D721Med (cell line): ENCODE measurements around the gene IL12RB2.
"Not testable (repeated sequence)": the region's sequence is repeated elsewhere in the genome, so short reads cannot be mapped to it uniquely, and the experiment has no call there.

ENCODE experiments used
- DNase-seq: peaks from one replicate; pipeline ENCODE4 v3.0.0; 2011; ENCODE audit warnings: low spot score; ENCODE audit not compliant: insufficient read length
- FAIRE-seq: peaks from 2 replicates; lab custom pipeline; 2011; peaks lifted over from hg19 to GRCh38; lab: Jason Lieb, UNC
- CTCF ChIP-seq: IDR thresholded peaks from 2 replicates; pipeline ENCODE4 v1.5.1; 2012; ENCODE audit warnings: mild to moderate bottlenecking, control low read depth; ENCODE audit not compliant: insufficient read depth; ENCODE audit errors: missing control alignments

IL12RB2 gene

GRCh38 chr1:67393737-67394136, 86.1 kb downstream of the IL12RB2 start:
- DNase-seq (no peak), FAIRE-seq (no peak)
- no peak for TF ChIP-seq CTCF

DNA sequence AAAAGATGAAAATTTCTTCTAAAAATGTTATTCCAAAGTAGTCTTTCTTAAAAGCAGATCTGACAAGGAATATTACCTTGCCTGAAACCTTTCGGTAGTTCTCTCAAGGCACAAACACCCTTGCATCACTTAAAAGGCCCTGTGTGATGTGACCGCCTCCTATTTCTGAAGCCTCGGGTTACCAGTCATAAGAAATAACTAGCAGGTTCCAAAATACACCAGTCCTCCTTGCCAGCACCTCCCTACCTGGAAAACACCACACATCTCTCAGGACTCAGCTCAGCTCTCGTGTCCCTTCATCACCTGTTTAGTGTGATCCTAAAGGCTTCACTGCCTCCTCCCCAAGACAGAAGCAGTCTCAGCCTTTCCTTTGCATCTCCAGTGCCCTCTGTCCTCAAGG, 86.9 kb downstream of the IL12RB2 start:
- TF ChIP-seq CTCF, result no peak
- no peak for DNase-seq
- FAIRE-seq, result no peak

- FAIRE-seq (no peak), DNase-seq (no peak)
- TF ChIP-seq CTCF, result no peak
Observed at GRCh38 chr1:67399199-67399993, 91.7 kb downstream of the IL12RB2 start.

- FAIRE-seq, DNase-seq: not testable (repeated sequence)
Observed at GRCh38 chr1:67400029-67400786, 92.5 kb downstream of the IL12RB2 start.

DNA sequence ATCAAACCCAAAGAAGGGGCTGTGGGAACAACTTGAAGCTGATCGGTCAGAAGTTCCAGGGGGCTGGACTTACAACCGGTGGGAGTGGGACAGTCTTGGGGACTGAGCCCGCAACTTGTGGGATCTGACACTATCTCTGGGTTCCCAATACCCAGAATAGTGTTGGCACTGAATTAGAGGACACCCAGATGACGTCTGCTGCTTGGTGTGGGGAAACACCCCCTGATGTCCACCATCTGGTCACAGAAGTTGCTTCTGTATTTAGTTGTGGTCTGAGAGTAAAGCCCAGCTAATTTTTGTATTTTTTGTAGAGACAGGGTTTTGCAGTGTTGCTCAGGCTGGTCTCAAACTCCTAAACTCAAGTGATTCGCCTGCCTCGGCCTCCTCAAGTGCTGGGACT, 93.8 kb downstream of the IL12RB2 start:
- FAIRE-seq (no peak), DNase-seq (no peak)
- TF ChIP-seq CTCF, result no peak

DNA sequence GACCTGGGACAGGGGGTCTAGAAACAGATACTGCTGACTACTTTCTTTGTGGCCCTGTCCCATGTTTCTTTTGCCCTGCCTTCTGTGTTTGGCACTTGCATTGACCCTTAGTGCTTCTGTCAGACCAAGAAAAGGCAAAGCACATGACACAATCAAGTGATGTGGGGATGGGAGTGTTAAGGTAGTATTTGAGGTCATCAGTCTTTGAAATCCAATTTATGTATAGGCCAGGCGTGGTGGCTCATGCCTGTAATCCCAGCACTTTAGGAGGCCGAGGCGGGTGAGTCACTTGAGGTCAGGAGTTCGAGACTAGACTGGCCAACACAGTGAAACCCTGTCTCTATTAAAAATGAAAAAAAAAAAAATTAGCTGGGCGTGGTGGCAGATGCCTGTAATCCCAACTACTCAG, 96.5 kb downstream of the IL12RB2 start:
- FAIRE-seq (no peak), DNase-seq (no peak)
- TF ChIP-seq CTCF, result no peak

DNA sequence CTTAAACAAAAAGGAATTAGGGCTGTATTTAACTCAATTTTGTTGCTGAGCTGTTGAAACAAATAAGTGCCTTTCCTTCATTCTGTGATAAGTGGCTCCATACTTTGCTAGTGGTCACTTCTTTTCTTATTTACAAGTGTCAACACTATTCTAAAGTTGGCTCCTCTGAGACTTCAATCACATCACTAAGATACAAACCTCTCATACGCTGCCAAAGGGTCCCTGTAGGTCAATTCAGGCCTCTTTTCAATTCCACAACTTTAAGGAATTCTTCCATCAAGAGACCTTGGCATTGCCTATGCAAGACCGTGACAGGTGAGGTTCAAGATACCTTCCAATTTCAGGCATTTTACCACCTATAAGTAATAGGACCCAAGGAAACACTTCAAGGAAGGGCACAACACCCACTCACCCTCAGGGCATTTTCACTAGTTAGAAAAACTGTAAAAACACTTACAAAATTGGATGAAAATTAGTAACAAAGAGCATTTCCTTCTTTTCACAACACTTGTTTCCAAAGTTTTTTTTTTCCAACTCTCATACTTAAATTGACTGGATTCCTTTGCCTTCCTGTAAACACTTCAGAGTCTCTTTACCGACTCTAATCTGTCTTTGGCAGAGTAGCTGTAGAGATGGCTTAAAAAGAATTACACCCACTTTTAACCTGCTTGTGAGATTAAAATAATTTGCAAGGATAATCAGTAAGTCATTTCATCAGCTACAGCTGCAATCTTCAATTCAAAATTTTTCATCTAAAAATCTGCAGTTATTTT, 98.0 kb downstream of the IL12RB2 start:
- DNase-seq, result no peak
- TF ChIP-seq CTCF, result no peak
- FAIRE-seq, result no peak
